ENCODE results near the gene DEGS2.

The DEGS2 gene

GRCh38 chr14:100148837-100149731, 10.4 kb downstream of the DEGS2 start:
- no peak for DNase-seq (ENCODE audit: low spot score)

- DNase-seq (ENCODE audit: low spot score): no peak
Measured at GRCh38 chr14:100147691-100148464, 11.6 kb downstream of the DEGS2 start.

- peak; percentile 27 for DNase-seq (ENCODE audit: low spot score)
Measured at GRCh38 chr14:100147181-100147631, 12.2 kb downstream of the DEGS2 start.

GRCh38 chr14:100146531-100147091, 12.8 kb downstream of the DEGS2 start:
- DNase-seq (ENCODE audit: low spot score): no peak

GRCh38 chr14:100145682-100146464, 13.6 kb downstream of the DEGS2 start:
- DNase-seq (ENCODE audit: low spot score): no peak

GRCh38 chr14:100144996-100145646, 14.3 kb downstream of the DEGS2 start:
- no peak for DNase-seq (ENCODE audit: low spot score)

GRCh38 chr14:100144645-100144995, 14.8 kb downstream of the DEGS2 start:
- no peak for DNase-seq (ENCODE audit: low spot score)

GRCh38 chr14:100143934-100144333, 15.5 kb downstream of the DEGS2 start:
- no peak for DNase-seq (ENCODE audit: low spot score)

- DNase-seq (ENCODE audit: low spot score): no peak
Measured at GRCh38 chr14:100143523-100143922, 15.9 kb downstream of the DEGS2 start.

- DNase-seq (ENCODE audit: low spot score): no peak
Measured at GRCh38 chr14:100142073-100143040, 17.1 kb downstream of the DEGS2 start.

GRCh38 chr14:100141098-100141497, 18.3 kb downstream of the DEGS2 start:
- DNase-seq (ENCODE audit: low spot score): no peak

GRCh38 chr14:100140452-100141078, 18.9 kb downstream of the DEGS2 start:
- DNase-seq (ENCODE audit: low spot score): no peak

GRCh38 chr14:100138955-100139354, 20.5 kb downstream of the DEGS2 start:
- DNase-seq (ENCODE audit: low spot score): no peak

GRCh38 chr14:100138082-100138787, 21.2 kb downstream of the DEGS2 start:
- no peak for DNase-seq (ENCODE audit: low spot score)

GRCh38 chr14:100137173-100137572, 22.3 kb downstream of the DEGS2 start:
- no peak for DNase-seq (ENCODE audit: low spot score)

- no peak for DNase-seq (ENCODE audit: low spot score)
Measured at GRCh38 chr14:100135784-100136183, 23.7 kb downstream of the DEGS2 start.

- no peak for DNase-seq (ENCODE audit: low spot score)
Measured at GRCh38 chr14:100135073-100135472, 24.4 kb downstream of the DEGS2 start.

GRCh38 chr14:100134586-100134985, 24.9 kb downstream of the DEGS2 start:
- DNase-seq (ENCODE audit: low spot score): no peak

GRCh38 chr14:100132903-100133510, 26.4 kb downstream of the DEGS2 start:
- DNase-seq (ENCODE audit: low spot score): no peak

Measured in Ammon's horn (tissue), 1 donor.